Measurements from ENCODE around the gene COX19.
"Not testable (repeated sequence)": the region's sequence is repeated elsewhere in the genome, so short reads cannot be mapped to it uniquely, and the experiment has no call there.

COX19 gene

DNA sequence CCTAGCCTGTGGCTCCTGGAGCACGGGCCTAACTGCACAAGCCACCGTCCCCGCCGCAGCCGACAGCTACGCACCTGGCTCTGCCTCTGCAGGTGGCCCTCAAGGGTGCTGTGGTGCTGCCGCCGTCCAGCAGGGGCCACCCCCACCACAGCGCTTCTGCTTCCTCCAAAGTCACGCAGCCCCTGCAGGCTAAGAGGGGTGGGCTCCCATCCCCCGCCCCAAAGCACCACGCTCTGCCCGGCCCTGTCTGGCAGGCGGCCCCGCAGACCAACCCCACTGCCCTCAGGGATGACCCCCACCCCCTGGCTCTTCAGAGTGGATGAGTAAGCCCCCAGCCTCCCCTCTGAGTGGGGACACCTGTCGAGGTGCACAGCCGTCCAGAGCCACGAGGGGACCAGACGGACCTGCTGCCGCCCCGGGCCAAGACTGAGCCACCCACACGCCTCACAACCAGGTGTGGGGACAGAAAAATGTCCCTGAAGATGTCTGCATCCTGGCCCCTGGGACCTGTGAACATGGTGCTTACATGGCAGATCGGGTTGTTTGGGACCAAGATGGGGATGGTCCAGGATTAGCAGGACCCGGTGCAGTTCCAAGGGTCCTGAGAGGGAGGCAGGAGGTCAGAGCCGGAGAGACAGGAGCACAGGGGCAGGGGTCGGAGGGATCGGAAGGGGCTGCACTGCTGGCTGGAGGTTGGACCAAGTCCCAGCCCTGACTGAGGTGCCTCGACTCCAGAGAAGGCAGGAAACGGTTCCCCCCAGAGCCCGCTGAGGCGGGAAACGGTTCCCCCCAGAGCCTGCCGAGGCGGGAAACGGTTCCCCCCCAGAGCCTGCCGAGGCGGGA, 11.9 kb downstream of the COX19 start:
- TF ChIP-seq CTCF (IDR thresholded peaks at IDR 0.05; ENCODE audit: low read depth, low read length, missing control alignments): no peak
- no peak overlapping the region for H3K4me3 ChIP-seq (ENCODE audit: low read depth, low read length)
- DNase-seq (ENCODE audit: low read depth): no peak
- in situ Hi-C loops (cut with HindIII; ENCODE audit: low sequenced_read_pairs): loop anchor here (25.0 kb wide), 1 partner anchor 176 kb away; no protein-coding TSS in a partner anchor

DNA sequence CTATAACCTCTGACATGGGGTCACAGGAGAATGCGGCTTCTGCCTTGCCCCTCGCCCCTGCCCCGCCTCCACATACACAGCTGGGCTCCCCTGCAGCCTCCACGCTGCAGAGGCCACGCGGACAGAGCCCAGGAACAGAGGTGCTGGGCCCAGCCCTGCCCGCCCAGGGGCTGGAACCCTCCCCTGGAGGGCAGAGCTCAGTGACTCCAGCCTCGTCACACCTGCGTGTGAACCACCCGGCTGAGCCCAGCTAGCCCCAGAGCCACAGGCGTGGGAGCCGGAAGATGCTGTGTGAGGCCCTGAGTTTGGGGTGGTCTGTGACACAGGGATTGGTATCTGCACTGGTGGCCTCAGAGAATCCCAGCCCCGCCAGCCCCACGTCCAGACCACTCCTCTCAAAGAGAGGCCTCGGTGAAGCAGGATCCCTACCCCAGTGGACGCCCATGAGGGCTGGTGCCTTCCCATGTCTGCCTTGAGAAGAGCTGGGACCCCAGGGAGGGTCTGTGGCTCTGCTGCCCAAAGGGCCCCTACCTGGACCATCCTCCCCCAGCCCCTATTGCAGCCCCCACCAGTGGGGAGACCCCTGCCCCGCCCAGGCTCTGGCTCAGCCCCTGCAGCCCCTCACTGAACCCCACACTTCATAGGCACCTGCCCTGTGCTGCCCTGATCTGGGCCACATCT, 12.8 kb downstream of the COX19 start:
- no peak for DNase-seq (ENCODE audit: low read depth)
- no peak overlapping the region for H3K4me3 ChIP-seq (ENCODE audit: low read depth, low read length)
- no peak for TF ChIP-seq CTCF (IDR thresholded peaks at IDR 0.05; ENCODE audit: low read depth, low read length, missing control alignments)
- in situ Hi-C loops (cut with HindIII; ENCODE audit: low sequenced_read_pairs): loop anchor here (25.0 kb wide), 1 partner anchor 175 kb away; no protein-coding TSS in a partner anchor

DNA sequence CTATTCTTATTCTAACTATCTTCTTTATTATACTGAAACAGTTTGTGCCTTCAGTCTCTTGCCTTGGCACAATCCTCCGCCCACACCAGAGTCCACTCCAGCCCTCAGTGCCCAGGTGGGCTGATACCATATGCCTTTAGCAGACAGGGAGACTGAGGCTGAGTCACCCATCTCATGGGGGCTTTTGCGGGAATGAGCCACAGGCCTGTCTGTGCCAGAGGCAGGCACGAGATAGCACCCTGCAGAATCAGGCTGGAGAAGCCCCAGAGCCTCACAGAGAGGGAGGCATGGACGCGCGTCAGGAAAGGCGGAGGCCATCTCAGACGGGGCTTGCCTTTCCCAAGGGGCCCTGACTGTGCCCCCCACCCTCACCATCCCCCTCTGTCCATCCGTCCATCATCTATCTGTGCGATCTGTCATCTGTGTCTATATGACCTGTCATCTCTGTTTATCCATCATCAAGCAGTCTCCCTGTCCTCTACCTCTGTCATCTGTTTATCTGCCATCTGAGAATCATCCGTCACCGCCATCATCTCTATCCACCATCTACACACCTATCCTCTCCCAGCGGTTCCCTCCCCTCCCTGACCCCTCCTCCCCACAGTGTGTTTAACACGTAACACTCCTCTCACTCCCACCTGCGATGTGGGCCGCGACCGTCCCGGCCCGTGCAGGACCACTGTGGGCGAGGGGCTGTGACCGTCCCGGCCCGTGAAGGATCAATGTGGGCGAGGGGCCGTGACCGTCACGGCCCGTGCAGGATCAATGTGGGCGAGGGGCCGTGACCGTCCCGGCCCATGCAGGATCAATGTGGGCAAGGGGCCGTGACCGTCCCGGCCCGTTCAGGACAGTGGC, 13.6 kb downstream of the COX19 start:
- in situ Hi-C loops (cut with HindIII; ENCODE audit: low sequenced_read_pairs): loop anchor here (25.0 kb wide), 1 partner anchor 174 kb away; no protein-coding TSS in a partner anchor
- H3K4me3 ChIP-seq (ENCODE audit: low read depth, low read length): no peak overlapping the region
- no peak for TF ChIP-seq CTCF (IDR thresholded peaks at IDR 0.05; ENCODE audit: low read depth, low read length, missing control alignments)
- DNase-seq (ENCODE audit: low read depth): no peak

- not testable (repeated sequence) for H3K4me3 ChIP-seq (ENCODE audit: low read depth, low read length); DNase-seq (ENCODE audit: low read depth)
- in situ Hi-C loops (cut with HindIII; ENCODE audit: low sequenced_read_pairs): loop anchor here (25.0 kb wide), 1 partner anchor 174 kb away; no protein-coding TSS in a partner anchor
These were observed 14.4 kb downstream of the COX19 start for GRCh38 chr7:960972-961371.

- DNase-seq (ENCODE audit: low read depth): no peak
- no peak overlapping the region for H3K4me3 ChIP-seq (ENCODE audit: low read depth, low read length)
- in situ Hi-C loops (cut with HindIII; ENCODE audit: low sequenced_read_pairs): loop anchor here (25.0 kb wide), 1 partner anchor 173 kb away; no protein-coding TSS in a partner anchor
- no peak for TF ChIP-seq CTCF (IDR thresholded peaks at IDR 0.05; ENCODE audit: low read depth, low read length, missing control alignments)
These were observed 15.0 kb downstream of the COX19 start for GRCh38 chr7:960269-960871.

GRCh38 chr7:959740-960139, 15.6 kb downstream of the COX19 start:
- not testable (repeated sequence) for DNase-seq (ENCODE audit: low read depth); H3K4me3 ChIP-seq (ENCODE audit: low read depth, low read length)
- in situ Hi-C loops (cut with HindIII; ENCODE audit: low sequenced_read_pairs): loop anchor here (25.0 kb wide), 1 partner anchor 172 kb away; no protein-coding TSS in a partner anchor

DNA sequence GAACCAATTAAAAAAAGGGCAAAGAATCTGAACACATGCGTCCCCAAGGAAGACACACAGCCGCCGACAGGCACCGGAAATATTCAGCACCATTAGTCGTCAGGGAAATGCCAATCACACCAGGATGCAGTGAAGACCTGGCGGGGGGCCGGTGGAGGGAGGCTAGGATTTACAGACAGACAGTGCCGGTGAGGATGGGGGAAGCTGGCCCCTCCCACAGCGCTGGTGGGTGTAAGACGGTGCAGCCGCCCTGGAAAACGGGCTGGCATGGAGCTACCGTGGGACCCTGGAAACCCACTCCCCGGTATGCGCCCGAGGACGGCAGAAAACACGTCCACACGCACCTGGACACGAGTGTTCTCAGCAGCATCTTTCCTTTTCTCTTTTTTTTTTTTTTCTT, 16.1 kb downstream of the COX19 start:
- DNase-seq (ENCODE audit: low read depth): no peak
- TF ChIP-seq CTCF (IDR thresholded peaks at IDR 0.05; ENCODE audit: low read depth, low read length, missing control alignments): no peak
- no peak overlapping the region for H3K4me3 ChIP-seq (ENCODE audit: low read depth, low read length)
- in situ Hi-C loops (cut with HindIII; ENCODE audit: low sequenced_read_pairs): loop anchor here (25.0 kb wide), 1 partner anchor 172 kb away; no protein-coding TSS in a partner anchor
